ENCODE data around the gene TBC1D22A. TPM values are rescaled to one million over a fixed set of nuclear protein-coding genes. Genes with fewer than 3 reads are reported as not detected.
"Not testable (repeated sequence)": the region's sequence is repeated elsewhere in the genome, so short reads cannot be mapped to it uniquely, and the experiment has no call there.

Gene TBC1D22A
- total RNA-seq, 2 donors from 2014 or later, result 11.5 to 15.4 TPM

GRCh38 chr22:46779023-46779422 is 16.6 kb downstream of the TBC1D22A start:
- no peak overlapping the region for H3K27ac ChIP-seq
- TF ChIP-seq, protein P1, sequence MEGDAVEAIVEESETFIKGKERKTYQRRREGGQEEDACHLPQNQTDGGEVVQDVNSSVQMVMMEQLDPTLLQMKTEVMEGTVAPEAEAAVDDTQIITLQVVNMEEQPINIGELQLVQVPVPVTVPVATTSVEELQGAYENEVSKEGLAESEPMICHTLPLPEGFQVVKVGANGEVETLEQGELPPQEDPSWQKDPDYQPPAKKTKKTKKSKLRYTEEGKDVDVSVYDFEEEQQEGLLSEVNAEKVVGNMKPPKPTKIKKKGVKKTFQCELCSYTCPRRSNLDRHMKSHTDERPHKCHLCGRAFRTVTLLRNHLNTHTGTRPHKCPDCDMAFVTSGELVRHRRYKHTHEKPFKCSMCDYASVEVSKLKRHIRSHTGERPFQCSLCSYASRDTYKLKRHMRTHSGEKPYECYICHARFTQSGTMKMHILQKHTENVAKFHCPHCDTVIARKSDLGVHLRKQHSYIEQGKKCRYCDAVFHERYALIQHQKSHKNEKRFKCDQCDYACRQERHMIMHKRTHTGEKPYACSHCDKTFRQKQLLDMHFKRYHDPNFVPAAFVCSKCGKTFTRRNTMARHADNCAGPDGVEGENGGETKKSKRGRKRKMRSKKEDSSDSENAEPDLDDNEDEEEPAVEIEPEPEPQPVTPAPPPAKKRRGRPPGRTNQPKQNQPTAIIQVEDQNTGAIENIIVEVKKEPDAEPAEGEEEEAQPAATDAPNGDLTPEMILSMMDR (IDR thresholded peaks at IDR 0.05), result no peak
- peaks cover 0 to 41% of the 10 kb centered on the region in 2 donors for H3K4me1 ChIP-seq
- H3K27me3 ChIP-seq, result no peaks in the 10 kb centered on the region
- H3K36me3 ChIP-seq, result no peaks in the 10 kb centered on the region
- DNase-seq (ENCODE audit: low spot score), result no peak
- H3K4me3 ChIP-seq, result no peak overlapping the region
- no peaks in the 10 kb centered on the region for H3K9me3 ChIP-seq

- H3K4me3 ChIP-seq, result no peak overlapping the region
- DNase-seq (ENCODE audit: low spot score), result no peak
- TF ChIP-seq, protein P1 (IDR thresholded peaks at IDR 0.05), result no peak
Measured at GRCh38 chr22:46779651-46780050, 17.2 kb downstream of the TBC1D22A start.

DNA sequence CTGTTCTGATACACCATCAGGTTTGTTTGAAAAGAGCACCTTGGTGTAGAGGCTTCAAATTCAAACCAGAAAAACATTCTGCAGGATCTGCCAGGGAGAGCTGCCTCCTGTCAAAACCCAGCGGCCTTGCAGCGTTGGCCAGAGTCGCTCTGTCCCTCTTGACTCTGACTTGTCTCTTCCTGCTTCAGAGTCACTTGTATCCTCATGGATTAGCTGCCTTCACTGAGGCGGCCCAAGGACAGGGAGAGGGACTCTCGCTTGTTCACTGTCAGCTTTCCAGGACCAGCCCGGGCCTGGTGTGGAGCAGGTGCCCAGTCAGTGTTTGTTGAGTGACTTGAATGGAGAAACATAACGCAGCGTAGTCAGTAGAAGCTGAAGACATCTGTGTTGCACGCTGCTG is 18.0 kb downstream of the TBC1D22A start:
- DNase-seq (ENCODE audit: low spot score), result no peak
- TF ChIP-seq, protein P1 (IDR thresholded peaks at IDR 0.05), result no peak
- H3K27ac ChIP-seq, result no peak overlapping the region

More at GRCh38 chr22:46779651-46780050, 17.2 kb downstream of the TBC1D22A start:
- Histone ChIP-seq H3K27ac (no peak overlapping the region), H3K4me1 (peaks cover 0 to 34% of the 10 kb centered on the region in 2 donors), H3K9me3 (no peaks in the 10 kb centered on the region), H3K27me3 (no peaks in the 10 kb centered on the region), H3K36me3 (no peaks in the 10 kb centered on the region)

GRCh38 chr22:46781291-46781690 is 18.8 kb downstream of the TBC1D22A start:
- peaks cover 0 to 5% of the 10 kb centered on the region in 2 donors for H3K9me3 ChIP-seq
- H3K4me3 ChIP-seq, result no peak overlapping the region
- no peaks in the 10 kb centered on the region for H3K36me3 ChIP-seq
- peaks cover 0 to 18% of the 10 kb centered on the region in 2 donors for H3K4me1 ChIP-seq
- TF ChIP-seq, protein P1 (IDR thresholded peaks at IDR 0.05), result no peak
- no peak for DNase-seq (ENCODE audit: low spot score)
- H3K27me3 ChIP-seq, result no peaks in the 10 kb centered on the region
- H3K27ac ChIP-seq, result no peak overlapping the region

More for the DNA sequence above, 18.0 kb downstream of the TBC1D22A start:
- Histone ChIP-seq H3K9me3 (no peaks in the 10 kb centered on the region), H3K4me1 (peaks cover 0 to 26% of the 10 kb centered on the region in 2 donors), H3K27me3 (no peaks in the 10 kb centered on the region), H3K36me3 (no peaks in the 10 kb centered on the region), H3K4me3 (no peak overlapping the region)

- H3K27me3 ChIP-seq, result not testable (repeated sequence)
Measured at GRCh38 chr22:46782200-46782599, 19.8 kb downstream of the TBC1D22A start.

DNA sequence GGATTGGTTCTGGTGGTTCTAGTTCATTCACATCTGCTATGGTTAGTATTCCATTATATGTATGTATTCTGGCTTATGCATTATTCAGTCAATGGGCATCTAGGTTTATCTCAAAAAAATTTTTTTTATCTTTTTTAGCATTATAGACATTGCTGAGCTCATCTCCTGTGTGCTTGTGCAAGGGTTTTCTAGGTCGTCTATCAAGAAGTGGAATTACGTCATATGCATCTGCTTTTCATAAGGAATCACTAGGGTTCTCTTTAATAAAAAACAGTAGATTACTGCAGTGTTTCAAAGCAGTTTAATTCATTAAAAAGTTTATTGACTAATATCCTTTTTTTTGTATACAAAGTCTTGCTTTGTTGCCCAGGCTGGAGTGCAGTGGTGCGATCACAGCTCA is 21.3 kb downstream of the TBC1D22A start:
- no peaks in the 10 kb centered on the region for H3K27me3 ChIP-seq
- H3K36me3 ChIP-seq, result no peaks in the 10 kb centered on the region
- H3K4me3 ChIP-seq, result no peak overlapping the region
- peaks cover 0 to 5% of the 10 kb centered on the region in 2 donors for H3K9me3 ChIP-seq
- H3K27ac ChIP-seq, result no peak overlapping the region
- no peak for DNase-seq (ENCODE audit: low spot score)
- no peaks in the 10 kb centered on the region for H3K4me1 ChIP-seq
- TF ChIP-seq, protein P1 (IDR thresholded peaks at IDR 0.05), result no peak

More at GRCh38 chr22:46782200-46782599, 19.8 kb downstream of the TBC1D22A start:
- not testable (repeated sequence) for H3K36me3 ChIP-seq; H3K4me1 ChIP-seq; H3K9me3 ChIP-seq; H3K27ac ChIP-seq; H3K4me3 ChIP-seq; DNase-seq (ENCODE audit: low spot score)

All from right atrium auricular region (tissue), 2 donors.